ENCODE results near the gene SLC9A3. TPM values are rescaled to one million over a fixed set of nuclear protein-coding genes. Genes with fewer than 3 reads are reported as not detected.

Gene SLC9A3
- total RNA-seq, 6 experiments from 2014 or later = 0.63 to 1.00 (median 0.74) TPM

DNA sequence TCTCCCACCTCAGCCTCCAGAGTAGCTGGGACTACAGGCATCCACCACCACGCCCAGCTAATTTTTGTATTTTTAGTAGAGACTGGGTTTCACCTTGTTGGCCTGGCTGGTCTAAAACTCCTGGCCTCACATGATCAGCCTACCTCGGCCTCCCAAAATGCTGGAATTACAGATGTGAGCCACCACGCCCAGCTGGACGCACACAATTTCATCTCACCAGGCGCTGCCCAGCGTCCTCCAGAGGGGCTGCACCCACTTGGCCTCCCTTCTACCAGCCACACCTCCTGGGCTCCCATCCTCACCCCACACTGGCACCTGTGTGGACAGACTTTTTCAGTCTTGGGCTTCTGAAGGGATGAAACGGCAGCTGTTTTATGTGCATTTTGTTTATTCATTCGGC, 85.1 kb downstream of the SLC9A3 start:
- Mint-ChIP-seq H3K9me3 (no peaks in the 10 kb centered on the region), H3K4me1 (ENCODE audit: low read depth) (peaks cover 18% of the 10 kb centered on the region), H3K27me3 (ENCODE audit: insufficient read depth) (peaks cover 18% of the 10 kb centered on the region), H3K4me3 (no peak overlapping the region), H3K36me3 (ENCODE audit: low read depth) (peaks cover 11% of the 10 kb centered on the region), H3K27ac (no peak overlapping the region)
- no peak for DNase-seq
- TF ChIP-seq, protein P1, sequence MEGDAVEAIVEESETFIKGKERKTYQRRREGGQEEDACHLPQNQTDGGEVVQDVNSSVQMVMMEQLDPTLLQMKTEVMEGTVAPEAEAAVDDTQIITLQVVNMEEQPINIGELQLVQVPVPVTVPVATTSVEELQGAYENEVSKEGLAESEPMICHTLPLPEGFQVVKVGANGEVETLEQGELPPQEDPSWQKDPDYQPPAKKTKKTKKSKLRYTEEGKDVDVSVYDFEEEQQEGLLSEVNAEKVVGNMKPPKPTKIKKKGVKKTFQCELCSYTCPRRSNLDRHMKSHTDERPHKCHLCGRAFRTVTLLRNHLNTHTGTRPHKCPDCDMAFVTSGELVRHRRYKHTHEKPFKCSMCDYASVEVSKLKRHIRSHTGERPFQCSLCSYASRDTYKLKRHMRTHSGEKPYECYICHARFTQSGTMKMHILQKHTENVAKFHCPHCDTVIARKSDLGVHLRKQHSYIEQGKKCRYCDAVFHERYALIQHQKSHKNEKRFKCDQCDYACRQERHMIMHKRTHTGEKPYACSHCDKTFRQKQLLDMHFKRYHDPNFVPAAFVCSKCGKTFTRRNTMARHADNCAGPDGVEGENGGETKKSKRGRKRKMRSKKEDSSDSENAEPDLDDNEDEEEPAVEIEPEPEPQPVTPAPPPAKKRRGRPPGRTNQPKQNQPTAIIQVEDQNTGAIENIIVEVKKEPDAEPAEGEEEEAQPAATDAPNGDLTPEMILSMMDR (IDR thresholded peaks at IDR 0.05) = no peak

DNA sequence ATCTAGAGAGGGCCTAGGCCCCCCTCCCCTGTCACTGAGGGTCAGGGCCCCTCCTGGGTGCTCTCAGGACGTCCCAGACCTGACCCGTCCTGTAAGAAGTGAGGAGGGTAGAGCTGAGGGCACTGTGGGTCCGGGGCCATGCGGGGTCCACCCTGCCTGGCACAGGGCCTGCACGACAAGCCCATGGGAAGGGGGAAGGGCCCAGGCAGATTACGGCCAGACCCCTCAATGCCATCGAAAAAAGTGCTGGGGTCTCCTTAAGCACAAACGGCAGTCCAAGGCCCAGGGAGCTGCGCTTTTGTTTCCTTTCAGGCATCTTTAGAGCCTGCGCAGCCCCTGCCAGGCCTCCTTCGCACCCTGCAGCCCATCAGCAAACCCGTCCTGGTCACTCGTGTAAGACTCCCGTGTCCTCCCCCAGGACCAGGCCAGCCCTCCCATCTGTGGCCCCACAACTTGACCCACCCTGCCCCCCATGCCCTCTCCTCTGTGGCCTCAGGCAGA, 85.7 kb downstream of the SLC9A3 start:
- H3K4me3 Mint-ChIP-seq = no peak overlapping the region
- H3K9me3 Mint-ChIP-seq = no peaks in the 10 kb centered on the region
- H3K27me3 Mint-ChIP-seq (ENCODE audit: insufficient read depth) = peaks cover 16% of the 10 kb centered on the region
- TF ChIP-seq, protein P1 (IDR thresholded peaks at IDR 0.05) = no peak
- peaks cover 10% of the 10 kb centered on the region for H3K36me3 Mint-ChIP-seq (ENCODE audit: low read depth)
- H3K27ac Mint-ChIP-seq = no peak overlapping the region
- H3K4me1 Mint-ChIP-seq (ENCODE audit: low read depth) = peaks cover 15% of the 10 kb centered on the region
- no peak for DNase-seq

DNA sequence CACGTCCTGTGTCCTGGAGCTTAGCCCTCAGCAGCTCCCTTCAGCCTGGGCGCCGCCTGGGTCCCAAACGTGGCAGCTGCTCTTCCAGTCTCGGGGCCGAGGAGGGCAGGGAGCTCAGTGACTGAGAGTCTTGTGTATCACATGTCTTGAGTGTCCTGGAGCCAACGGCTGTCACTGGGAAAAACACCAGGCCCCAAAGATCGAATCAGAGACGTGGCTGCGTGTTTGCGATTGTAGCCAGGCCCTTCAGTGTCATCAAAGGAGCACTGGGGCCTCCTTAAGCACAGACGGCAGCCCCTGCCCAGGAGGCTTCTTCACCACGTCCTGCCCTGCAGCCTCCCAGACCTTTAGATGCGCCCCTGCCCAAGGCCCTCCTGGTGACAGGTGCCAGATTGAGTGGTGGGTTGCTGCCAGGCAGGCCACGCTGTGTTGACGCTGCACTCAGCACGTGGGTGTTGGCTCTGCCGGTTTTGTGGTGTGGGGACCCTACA, 86.9 kb downstream of the SLC9A3 start:
- no peak overlapping the region for H3K27ac Mint-ChIP-seq
- no peak for DNase-seq
- peaks cover 10% of the 10 kb centered on the region for H3K36me3 Mint-ChIP-seq (ENCODE audit: low read depth)
- no peaks in the 10 kb centered on the region for H3K9me3 Mint-ChIP-seq
- peaks cover 15% of the 10 kb centered on the region for H3K27me3 Mint-ChIP-seq (ENCODE audit: insufficient read depth)
- peaks cover 15% of the 10 kb centered on the region for H3K4me1 Mint-ChIP-seq (ENCODE audit: low read depth)
- TF ChIP-seq, protein P1 (IDR thresholded peaks at IDR 0.05) = no peak
- H3K4me3 Mint-ChIP-seq = no peak overlapping the region; the same call in 1 of the 2 replicates

DNA sequence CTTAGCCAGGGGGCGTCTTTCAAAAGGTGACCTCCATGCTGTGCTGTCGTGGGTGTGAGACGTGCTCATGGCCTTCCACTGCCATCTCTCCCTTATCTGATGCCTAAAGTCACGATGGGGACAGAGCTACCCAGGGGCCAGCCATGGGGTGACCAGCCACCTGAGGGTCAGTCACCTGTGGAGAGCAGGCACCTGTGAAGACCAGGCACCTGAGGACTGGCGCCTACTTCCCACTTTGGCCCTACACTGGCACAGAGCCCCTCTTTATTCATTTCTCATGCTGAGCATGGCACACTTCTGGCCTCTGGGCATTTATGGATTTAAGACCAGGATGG, 87.6 kb downstream of the SLC9A3 start:
- TF ChIP-seq, protein P1 (IDR thresholded peaks at IDR 0.05) = 0 out of 2 replicates have a peak, but pooled peaks have one; percentile 4
- H3K27me3 Mint-ChIP-seq (ENCODE audit: insufficient read depth) = peaks cover 15% of the 10 kb centered on the region
- H3K9me3 Mint-ChIP-seq = no peaks in the 10 kb centered on the region
- peaks cover 14% of the 10 kb centered on the region for H3K36me3 Mint-ChIP-seq (ENCODE audit: low read depth)
- H3K27ac Mint-ChIP-seq = no peak overlapping the region
- DNase-seq = no peak
- peaks cover 15% of the 10 kb centered on the region for H3K4me1 Mint-ChIP-seq (ENCODE audit: low read depth)
- H3K4me3 Mint-ChIP-seq = no peak overlapping the region; the same call in 1 of the 2 replicates

DNA sequence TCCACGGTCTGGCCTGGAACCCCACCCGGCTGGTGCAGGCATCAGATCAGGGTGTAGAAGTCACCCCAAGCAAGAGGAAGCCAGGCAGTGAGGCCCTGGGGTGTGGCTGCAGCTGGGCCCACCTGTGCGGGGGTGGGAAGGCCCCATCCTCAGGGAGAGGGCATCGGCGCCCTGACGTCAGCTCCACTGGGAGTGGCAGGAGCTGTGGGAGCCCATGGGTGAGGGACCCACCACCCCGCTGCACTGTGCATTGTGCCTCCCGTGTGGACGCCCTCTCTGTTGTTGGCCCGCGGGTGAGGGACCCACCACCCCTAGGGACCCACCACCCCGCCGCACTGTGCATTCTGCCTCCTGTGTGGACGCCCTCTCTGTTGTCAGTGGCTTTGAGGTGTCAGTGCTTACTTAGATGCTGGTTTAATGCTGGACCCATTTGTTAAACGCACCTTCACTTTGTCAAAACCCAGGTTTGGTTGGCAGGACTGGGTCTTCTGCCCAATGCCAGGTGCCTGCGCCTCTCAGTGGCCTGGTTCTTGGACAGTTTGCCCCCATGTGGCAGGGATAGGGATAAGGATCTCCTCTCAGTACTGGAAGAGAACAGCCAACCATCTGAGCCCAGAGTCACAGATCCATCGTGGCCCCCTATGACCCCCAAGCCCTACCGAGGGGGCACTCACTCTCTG, 88.1 kb downstream of the SLC9A3 start:
- H3K27me3 Mint-ChIP-seq (ENCODE audit: insufficient read depth) = peaks cover 15% of the 10 kb centered on the region
- TF ChIP-seq, protein P1 (IDR thresholded peaks at IDR 0.05) = peak; percentile 68
- H3K4me1 Mint-ChIP-seq (ENCODE audit: low read depth) = peaks cover 16% of the 10 kb centered on the region
- no peaks in the 10 kb centered on the region for H3K9me3 Mint-ChIP-seq
- H3K36me3 Mint-ChIP-seq (ENCODE audit: low read depth) = peaks cover 16% of the 10 kb centered on the region
- no peak overlapping the region; the same call in 1 of the 2 replicates for H3K4me3 Mint-ChIP-seq
- peak overlapping the region; percentile 25; the same call in 1 of the 2 replicates for H3K27ac Mint-ChIP-seq
- no peak for DNase-seq
